HEK293T (cell line): ENCODE results near the gene NXN.

ENCODE experiments used
- ARNT ChIP-seq: fragments of 450-650 bp; IDR thresholded peaks from 2 replicates; pipeline ENCODE4 v1.6.1; 2017; ENCODE audit warnings: mild to moderate bottlenecking
- CTBP1 ChIP-seq: fragments of 450-650 bp; IDR thresholded peaks from 2 replicates; pipeline ENCODE4 v1.6.1; 2016; ENCODE audit warnings: borderline replicate concordance
- ELF4 ChIP-seq: fragments of 450-650 bp; IDR thresholded peaks from 2 replicates; pipeline ENCODE4 v1.6.1; 2017; ENCODE audit warnings: antibody characterized with exemption
- LEF1 ChIP-seq: fragments of 450-650 bp; IDR thresholded peaks from 2 replicates; pipeline ENCODE4 v1.6.1; 2017; ENCODE audit warnings: mild to moderate bottlenecking, borderline replicate concordance
- NFRKB ChIP-seq: fragments of 450-650 bp; IDR thresholded peaks from 2 replicates; pipeline ENCODE4 v1.6.1; 2016; ENCODE audit warnings: mild to moderate bottlenecking, moderate library complexity
- SP1 ChIP-seq: fragments of 450-650 bp; IDR thresholded peaks from 2 replicates; pipeline ENCODE4 v1.6.1; 2017
- SUZ12 ChIP-seq: fragments of 450-650 bp; IDR thresholded peaks from 2 replicates; pipeline ENCODE4 v1.6.1; 2016; ENCODE audit warnings: mild to moderate bottlenecking
- ZNF384 ChIP-seq: fragments of 450-650 bp; IDR thresholded peaks from 2 replicates; pipeline ENCODE4 v1.6.1; 2016

DNA sequence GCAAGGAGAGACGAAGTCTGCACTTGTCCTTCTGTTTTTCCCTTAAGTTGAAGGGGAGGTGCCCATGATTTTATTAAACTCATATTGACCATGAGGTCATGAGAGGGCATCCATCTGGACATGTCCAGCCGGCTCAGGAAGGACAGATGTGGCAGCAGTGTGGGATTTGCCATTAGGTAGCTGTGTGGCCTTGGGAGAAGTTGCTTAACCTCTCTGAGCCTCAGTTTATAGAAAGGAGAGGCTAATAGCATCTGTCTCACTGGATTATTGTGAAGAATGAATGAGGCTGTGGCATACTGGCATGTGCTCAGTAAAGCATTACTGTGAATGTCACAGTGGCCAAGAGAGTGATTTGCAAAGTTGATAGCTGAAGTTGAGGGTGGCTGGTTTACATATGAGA, 18.5 kb upstream of the NXN start:
- TF ChIP-seq SP1: no peak
- TF ChIP-seq LEF1: no peak
- TF ChIP-seq SUZ12: no peak
- no peak for TF ChIP-seq ELF4
- no peak for TF ChIP-seq CTBP1
- TF ChIP-seq NFRKB: no peak
- no peak for TF ChIP-seq ZNF384
- no peak for TF ChIP-seq ARNT
